A549 (cell line): ENCODE measurements around the gene SSX2IP. TPM values are rescaled to one million over a fixed set of nuclear protein-coding genes. Genes with fewer than 3 reads are reported as not detected.

Experiments
- ATAC-seq, 2 experiments: fragments of 200-7000 bp in 1 of 2; fragments of >200 bp in 1 of 2; cut with Nextera tagmentation in 1 of 2; cut with Tn5 transposase in 1 of 2; 3 replicates each; pipeline versions ENCODE4 v1.8.0 to v1.9.1; 2018 to 2020; ENCODE audit warnings: mild to moderate bottlenecking in 1 of 2, moderate library complexity in 1 of 2
- CTCF ChIA-PET: fragments of 300-600 bp; sonication (Branson Sonifier 250); formaldehyde crosslinking; extraction: SDS; loops from one replicate; lab custom pipeline; 2021; ENCODE audit warnings: antibody characterized with exemption, inconsistent platforms; lab: Yijun Ruan, JAX
- POLR2A ChIA-PET: fragments of 350-600 bp; formaldehyde crosslinking; extraction: SDS; loops from one replicate; lab custom pipeline; 2021; ENCODE audit warnings: antibody characterized with exemption, inconsistent platforms; lab: Yijun Ruan, JAX
- DNase-seq, 2 experiments: peaks; one replicate each; pipeline versions ENCODE4 v3.0.0 to v3.0.0-alpha.2; 2011 to 2016; ENCODE audit warnings: low read depth in 1 of 2, low spot score in 1 of 2
- FAIRE-seq: peaks from 2 replicates; lab custom pipeline; 2011; peaks lifted over from hg19 to GRCh38; lab: Jason Lieb, UNC
- H3K27ac ChIP-seq, 2 experiments: fragments of >200 bp; sonication (Bioruptor Twin); formaldehyde crosslinking; 3 replicates each; pipeline ENCODE4 v1.5.1; 2016 to 2017
- H3K4me1 ChIP-seq: fragments of >200 bp; sonication (Bioruptor Twin); formaldehyde crosslinking; 3 replicates; pipeline ENCODE4 v1.6.1; 2016
- H3K4me2 ChIP-seq: fragments of >200 bp; sonication (Bioruptor Twin); formaldehyde crosslinking; 3 replicates; pipeline ENCODE4 v1.6.1; 2016
- H3K4me3 ChIP-seq: fragments of >200 bp; sonication (Bioruptor Twin); formaldehyde crosslinking; 3 replicates; pipeline ENCODE4 v1.5.1; 2016
- H3K9me3 ChIP-seq: fragments of >200 bp; sonication (Bioruptor Twin); formaldehyde crosslinking; 3 replicates; pipeline ENCODE4 v1.6.1; 2016
- ATOH8 ChIP-seq: fragments of 250-450 bp; sonication (Bioruptor Pico); IDR thresholded peaks from 2 replicates; pipeline ENCODE4 v1.5.0; 2020; ENCODE audit warnings: low read depth, mild to moderate bottlenecking, moderate library complexity
- BCL3 ChIP-seq: fragments of >200 bp; sonication (Bioruptor Twin); formaldehyde crosslinking; IDR thresholded peaks from 3 replicates; pipeline ENCODE4 v1.6.1; 2016
- CEBPB ChIP-seq, 2 experiments: fragments of >200 bp in 1 of 2; sonication (Bioruptor Twin) in 1 of 2; formaldehyde crosslinking in 1 of 2; IDR thresholded peaks; 2 replicates each; pipeline ENCODE4 v1.6.1; 2012 to 2016
- CHD2 ChIP-seq: fragments of 150-350 bp; IDR thresholded peaks from 2 replicates; pipeline ENCODE4 v1.6.1; 2014; ENCODE audit warnings: low read length; ENCODE audit not compliant: partially characterized antibody
- CHD4 ChIP-seq: fragments of 200-600 bp; sonication (generic); IDR thresholded peaks from 2 replicates; pipeline ENCODE4 v1.6.1; 2016; ENCODE audit warnings: antibody characterized with exemption, mild to moderate bottlenecking, borderline replicate concordance
- FOXS1 ChIP-seq: fragments of 250-450 bp; sonication (Bioruptor Pico); IDR thresholded peaks from 2 replicates; pipeline ENCODE4 v1.5.0; 2020; ENCODE audit warnings: mild to moderate bottlenecking, moderate library complexity
- HEYL ChIP-seq: fragments of 250-450 bp; sonication (Bioruptor Pico); IDR thresholded peaks from 2 replicates; pipeline ENCODE4 v1.8.0; 2021; ENCODE audit warnings: mild to moderate bottlenecking, moderate library complexity
- HMGXB4 ChIP-seq: fragments of 250-450 bp; sonication (Bioruptor Pico); IDR thresholded peaks from 2 replicates; pipeline ENCODE4 v1.5.0; 2021; ENCODE audit warnings: mild to moderate bottlenecking, moderate library complexity, borderline replicate concordance
- HOXA7 ChIP-seq: fragments of 250-450 bp; sonication (Bioruptor Pico); IDR thresholded peaks from 2 replicates; pipeline ENCODE4 v1.5.0; 2020; ENCODE audit warnings: mild to moderate bottlenecking, moderate library complexity
- HOXB13 ChIP-seq: fragments of 250-450 bp; sonication (Bioruptor Pico); IDR thresholded peaks from 2 replicates; pipeline ENCODE4 v1.5.0; 2020; ENCODE audit warnings: low read depth, mild to moderate bottlenecking, moderate library complexity
- NFE2L2 ChIP-seq: fragments of 150-350 bp; conservative IDR thresholded peaks from 2 replicates; pipeline ENCODE4 v1.6.1; 2014; ENCODE audit warnings: low read length
- RARB ChIP-seq: fragments of 250-450 bp; sonication (Bioruptor Pico); IDR thresholded peaks from 2 replicates; pipeline ENCODE4 v1.8.0; 2021; ENCODE audit warnings: mild to moderate bottlenecking, moderate library complexity
- REST ChIP-seq: fragments of 200-600 bp; sonication (generic); IDR thresholded peaks from 2 replicates; pipeline ENCODE4 v1.6.1; 2016; ENCODE audit warnings: antibody characterized with exemption, mild to moderate bottlenecking, moderate library complexity
- SMC3 ChIP-seq: fragments of >200 bp; sonication (Bioruptor Twin); formaldehyde crosslinking; IDR thresholded peaks from 3 replicates; pipeline ENCODE4 v1.6.1; 2018; ENCODE audit warnings: inconsistent platforms
- SREBF2 ChIP-seq: fragments of 450-650 bp; IDR thresholded peaks from 2 replicates; pipeline ENCODE4 v1.6.1; 2014; ENCODE audit warnings: mild to moderate bottlenecking, moderate library complexity
- TFCP2L1 ChIP-seq: fragments of 250-450 bp; sonication (Bioruptor Pico); IDR thresholded peaks from 2 replicates; pipeline ENCODE4 v1.5.0; 2021; ENCODE audit warnings: mild to moderate bottlenecking
- USF2 ChIP-seq: fragments of 450-650 bp; IDR thresholded peaks from 2 replicates; pipeline ENCODE4 v1.6.1; 2014; ENCODE audit warnings: antibody characterized with exemption
- ZC3H11A ChIP-seq: fragments of 450-650 bp; IDR thresholded peaks from 2 replicates; pipeline ENCODE4 v1.6.1; 2014; ENCODE audit warnings: antibody characterized with exemption, mild to moderate bottlenecking
- ZFP36 ChIP-seq: fragments of 450-650 bp; IDR thresholded peaks from 2 replicates; pipeline ENCODE4 v1.6.1; 2014; ENCODE audit warnings: borderline replicate concordance; ENCODE audit not compliant: partially characterized antibody
- ZNF302 ChIP-seq: fragments of 250-450 bp; sonication (Bioruptor Pico); IDR thresholded peaks from 2 replicates; pipeline ENCODE4 v1.9.0; 2021; ENCODE audit warnings: inconsistent platforms, mild to moderate bottlenecking, moderate library complexity
- WGBS: methylation state at CpG from one replicate; pipeline ENCODE4 v1.1.6; 2017; ENCODE audit errors: missing lambda C conversion rate; 5-methylcytosine and 5-hydroxymethylcytosine counted together
- polyA plus RNA-seq, 4 experiments: library from polyadenylated mRNA; depleted of rRNA in 3 of 4; stranded (reverse); fragments of >200 nt; fragmentation: RNase III in 1 of 4; extraction: RNeasy Plus Mini Kit Qiagen cat#74134 plus additional on column Dnase treatment in 1 of 4; gene quantifications; 2 replicates in 3 of 4; 3 replicates in 1 of 4; pipeline ENCODE4 v1.2.3, GENCODE V29; 2011 to 2017

SSX2IP gene
- polyA plus RNA-seq, 2 of the 4 experiments (the other 2 are of a cell fraction) = 15.2 to 20.6 TPM

- FAIRE-seq (no peak), DNase-seq (no peak), ATAC-seq (no peak)
- ChIA-PET CTCF (no interaction called here), POLR2A (no interaction called here)
- WGBS = 62% methylated on average over 5 of the region's 5 CpGs
- H3K4me2 ChIP-seq = no peak overlapping the region
- H3K9me3 ChIP-seq = no peaks in the 10 kb centered on the region
- H3K27ac ChIP-seq = no peak overlapping the region
- H3K4me1 ChIP-seq = no peaks in the 10 kb centered on the region
- no peak overlapping the region for H3K4me3 ChIP-seq
- TF ChIP-seq RARB (CRISPR knock-in tag) (no peak), BCL3 (no peak)
These were observed 30.0 kb upstream of the SSX2IP start for GRCh38 chr1:84720221-84720780.

- no peaks in the 10 kb centered on the region for H3K9me3 ChIP-seq
- no peak overlapping the region for H3K4me2 ChIP-seq
- no peak for FAIRE-seq
- no peak overlapping the region for H3K4me3 ChIP-seq
- no peaks in the 10 kb centered on the region for H3K4me1 ChIP-seq
- no peak overlapping the region for H3K27ac ChIP-seq
- no peak for ATAC-seq
- WGBS = 60% methylated on average over 8 of the region's 8 CpGs
- POLR2A ChIA-PET = no interaction called here
- CTCF ChIA-PET = no interaction called here
- no peak for TF ChIP-seq CEBPB (IDR thresholded peaks at IDR 0.05)
- TF ChIP-seq SREBF2 = no peak
- TF ChIP-seq NFE2L2 = no peak
- TF ChIP-seq TFCP2L1 (CRISPR knock-in tag) = no peak
- TF ChIP-seq HOXA7 (CRISPR knock-in tag) = no peak
- TF ChIP-seq HOXB13 (CRISPR knock-in tag) = no peak
- TF ChIP-seq FOXS1 (CRISPR knock-in tag) = no peak
- no peak for DNase-seq
These were observed 29.4 kb upstream of the SSX2IP start for GRCh38 chr1:84719543-84720217.

GRCh38 chr1:84715342-84716019, 25.2 kb upstream of the SSX2IP start:
- FAIRE-seq (no peak), DNase-seq (no peak), ATAC-seq (no peak)
- Histone ChIP-seq H3K27ac (no peak overlapping the region), H3K4me2 (no peak overlapping the region), H3K4me1 (no peaks in the 10 kb centered on the region), H3K4me3 (no peak overlapping the region), H3K9me3 (no peaks in the 10 kb centered on the region)
- 60% methylated on average over 3 of the region's 3 CpGs for WGBS
- ChIA-PET POLR2A (no interaction called here), CTCF (interaction anchor here (0.7 to 0.8 kb wide), 2 partner anchors 9 to 887 kb away, joined by 3 to 4 read pairs; no protein-coding TSS in a partner anchor)
- TF ChIP-seq REST (no peak), NFE2L2 (no peak), CHD2 (no peak), BCL3 (no peak), HMGXB4 (CRISPR knock-in tag) (no peak), ATOH8 (no peak), CHD4 (no peak), SREBF2 (no peak), ZFP36 (no peak), FOXS1 (CRISPR knock-in tag) (no peak), ZC3H11A (no peak), TFCP2L1 (CRISPR knock-in tag) (no peak), SMC3 (no peak), USF2 (no peak), ZNF302 (CRISPR knock-in tag) (no peak), HEYL (CRISPR knock-in tag) (no peak), RARB (CRISPR knock-in tag) (no peak)
